HG03097 (cell line): ENCODE measurements around the gene EED.
"Not testable (repeated sequence)": the region's sequence is repeated elsewhere in the genome, so short reads cannot be mapped to it uniquely, and the experiment has no call there.

ENCODE experiments used
- ATAC-seq: cut with Tn5 transposase; IDR thresholded peaks from one replicate; pipeline ENCODE4 v1.9.1; 2021; ENCODE audit not compliant: unreplicated experiment, low FRiP score

The EED gene

DNA sequence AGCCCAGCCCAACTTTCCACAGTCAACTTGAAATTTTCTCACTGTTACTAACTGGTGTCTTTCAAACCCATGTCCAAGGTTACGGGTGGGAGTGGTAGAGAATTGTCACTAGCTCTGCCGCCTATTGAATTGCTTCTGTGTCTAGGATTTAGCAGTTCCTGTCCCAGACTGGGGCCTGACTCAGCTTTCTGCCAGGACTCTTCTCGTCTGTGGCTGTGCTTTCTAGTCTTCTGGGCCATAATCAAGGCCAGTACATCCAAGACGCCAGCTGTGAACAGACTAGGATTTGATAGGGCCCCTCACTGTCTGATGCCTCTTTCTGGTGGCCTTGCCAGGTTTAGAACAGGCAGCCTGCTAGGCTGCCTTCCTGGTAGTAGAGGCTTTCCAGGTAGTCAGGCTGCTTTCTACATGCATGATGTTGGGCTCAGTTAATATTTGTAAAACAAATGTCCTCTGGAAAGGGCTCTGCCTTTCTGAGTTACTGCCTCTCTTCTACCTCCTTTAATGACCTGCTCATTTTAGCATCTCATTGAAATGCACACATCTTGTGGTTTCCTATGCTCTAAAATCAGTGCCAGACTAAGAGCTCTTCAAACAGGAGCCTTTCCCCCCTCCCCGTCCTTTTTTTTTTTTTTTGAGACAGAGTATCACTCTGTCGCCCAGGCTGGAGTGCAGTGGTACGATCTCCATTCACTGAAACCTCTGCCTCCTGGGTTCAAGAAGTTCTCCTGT, 44.4 kb downstream of the EED start:
- ATAC-seq = no peak

DNA sequence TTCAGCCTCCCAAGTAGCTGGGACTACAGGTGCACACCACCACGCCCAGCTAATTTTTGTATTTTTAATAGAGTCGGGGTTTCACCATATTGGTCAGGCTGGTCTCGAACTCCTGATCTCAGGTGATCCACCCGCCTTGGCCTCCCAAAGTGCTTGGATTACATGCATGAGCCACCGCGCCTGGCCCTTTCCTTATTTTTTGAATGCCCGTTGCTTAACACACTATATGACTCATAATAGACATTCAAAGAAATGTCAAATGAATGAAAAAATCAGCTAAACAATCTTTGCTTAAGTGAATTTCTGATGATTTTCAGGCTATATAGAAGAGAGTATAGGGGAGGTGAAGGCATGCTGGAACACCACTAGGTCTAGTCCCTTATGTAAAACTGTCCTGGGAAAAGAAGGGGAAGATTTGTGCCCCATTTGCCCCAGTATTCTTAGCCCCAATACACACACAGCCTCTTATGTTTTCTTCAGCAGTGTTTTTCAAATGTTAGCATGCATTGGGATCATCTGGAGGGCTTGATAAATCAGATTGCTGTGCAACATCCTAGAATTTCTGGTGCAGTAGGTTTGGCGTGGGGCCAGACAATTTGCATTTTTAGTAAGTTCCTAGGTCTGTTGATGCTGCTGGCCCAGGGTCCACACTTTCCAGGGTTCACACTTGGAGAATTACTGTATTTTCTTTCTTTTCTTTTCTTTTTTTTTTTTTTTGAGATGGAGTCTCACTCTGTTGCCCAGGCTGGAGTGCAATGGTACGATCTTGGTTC, 45.1 kb downstream of the EED start:
- not testable (repeated sequence) for ATAC-seq

DNA sequence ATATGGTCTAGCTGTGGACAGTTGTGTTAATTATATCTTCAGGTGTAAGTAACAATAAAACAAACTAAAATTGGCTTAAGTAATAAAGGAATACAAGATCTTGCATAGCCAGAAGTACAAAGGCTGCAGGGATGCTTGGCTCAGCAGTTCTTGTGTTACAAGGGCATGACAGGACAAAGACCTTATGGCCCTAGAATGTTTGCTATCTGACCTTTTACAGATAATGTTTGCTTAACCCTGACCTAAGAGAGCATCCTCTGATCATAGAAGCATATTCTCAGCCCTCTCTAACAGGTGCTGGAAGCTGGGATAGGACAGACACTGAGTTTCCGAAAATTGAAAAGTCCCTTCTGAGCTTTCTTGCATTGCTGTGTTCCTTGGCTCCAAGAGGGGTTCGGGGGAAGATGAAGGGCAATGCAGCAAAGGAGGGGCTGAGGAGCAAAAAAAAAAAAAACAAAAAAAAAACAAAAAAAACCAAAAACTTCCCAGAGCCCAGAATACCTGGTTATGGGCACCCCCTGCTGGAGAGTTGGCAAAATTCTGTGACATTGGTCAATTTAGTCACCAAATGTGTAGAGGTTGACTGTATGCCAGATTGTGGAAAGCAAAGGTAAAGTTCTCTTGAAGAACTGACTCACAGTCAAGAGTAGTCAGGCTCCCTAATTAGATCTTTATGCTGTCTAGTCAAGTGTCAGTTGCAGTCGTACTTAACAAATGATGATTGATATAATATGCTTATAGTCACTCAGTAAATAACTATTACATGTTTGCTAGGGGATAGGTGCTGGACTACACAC, 47.1 kb downstream of the EED start:
- no peak for ATAC-seq

DNA sequence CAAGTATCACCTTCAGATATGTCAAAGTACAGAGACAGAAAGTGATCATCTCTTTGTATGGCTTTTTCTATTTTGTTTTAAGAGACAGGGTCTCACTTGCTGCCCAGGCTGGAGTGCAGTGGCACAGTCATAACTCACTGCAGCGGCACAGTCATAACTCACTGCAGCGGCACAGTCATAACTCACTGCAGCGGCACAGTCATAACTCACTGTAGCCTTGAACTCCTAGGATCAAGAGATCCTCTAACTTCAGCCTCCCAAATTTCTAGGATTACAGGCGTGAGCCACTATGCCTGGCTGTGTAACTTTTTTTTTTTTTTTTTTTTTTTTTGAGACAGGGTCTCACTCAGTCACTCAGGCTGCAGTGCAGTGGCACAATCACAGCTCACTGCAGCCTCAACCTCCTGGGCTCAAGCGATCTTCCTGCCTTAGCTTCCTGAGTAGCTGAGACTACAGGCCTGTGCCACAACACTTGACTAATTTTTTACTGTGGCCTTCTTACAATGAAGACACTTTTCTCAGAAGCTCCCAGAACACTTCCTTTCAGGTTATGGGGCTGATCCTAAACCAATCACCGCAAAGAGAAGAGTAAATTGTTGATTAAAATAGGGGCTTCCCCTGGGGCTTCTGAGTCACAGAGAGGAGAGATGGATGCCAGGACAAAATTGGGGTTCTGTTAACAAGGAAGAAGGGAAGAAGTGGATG, 48.5 kb downstream of the EED start:
- peak; percentile 59 for ATAC-seq

DNA sequence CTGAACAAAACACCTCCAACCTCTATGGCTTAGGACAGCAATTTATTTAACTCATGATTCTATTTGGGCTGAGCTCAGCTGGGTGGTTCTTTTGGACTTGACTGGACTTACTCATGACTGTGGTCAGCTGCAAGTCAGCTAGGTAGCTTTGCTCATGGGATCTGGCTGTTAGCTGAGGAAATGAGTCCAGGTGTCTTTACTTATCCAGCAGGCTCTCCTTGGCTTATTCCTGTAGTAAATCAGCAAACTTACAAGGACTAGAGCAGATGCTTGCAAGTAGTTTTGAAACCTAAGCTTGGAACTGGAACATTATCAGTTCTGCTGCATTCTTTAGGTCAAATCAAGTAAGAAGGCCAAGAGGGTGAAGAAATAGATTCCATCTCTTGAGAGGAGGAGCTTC, 49.5 kb downstream of the EED start:
- ATAC-seq = no peak

DNA sequence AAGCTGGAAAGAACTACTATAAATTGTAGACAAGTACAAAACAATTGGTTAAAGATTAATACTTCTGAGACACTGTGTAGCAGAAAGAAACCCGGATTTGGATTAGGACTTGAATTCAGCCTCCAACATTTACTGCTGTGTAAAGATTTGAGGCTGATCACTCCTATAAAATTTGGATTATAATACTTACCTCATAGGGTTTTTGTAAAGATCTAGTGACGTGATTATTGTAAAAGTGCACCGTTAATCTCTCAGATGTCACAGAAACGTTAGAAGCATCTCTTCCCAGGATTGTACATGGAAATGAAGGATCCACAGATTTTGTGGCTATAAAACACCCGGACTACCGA, 57.2 kb downstream of the EED start:
- ATAC-seq = no peak

DNA sequence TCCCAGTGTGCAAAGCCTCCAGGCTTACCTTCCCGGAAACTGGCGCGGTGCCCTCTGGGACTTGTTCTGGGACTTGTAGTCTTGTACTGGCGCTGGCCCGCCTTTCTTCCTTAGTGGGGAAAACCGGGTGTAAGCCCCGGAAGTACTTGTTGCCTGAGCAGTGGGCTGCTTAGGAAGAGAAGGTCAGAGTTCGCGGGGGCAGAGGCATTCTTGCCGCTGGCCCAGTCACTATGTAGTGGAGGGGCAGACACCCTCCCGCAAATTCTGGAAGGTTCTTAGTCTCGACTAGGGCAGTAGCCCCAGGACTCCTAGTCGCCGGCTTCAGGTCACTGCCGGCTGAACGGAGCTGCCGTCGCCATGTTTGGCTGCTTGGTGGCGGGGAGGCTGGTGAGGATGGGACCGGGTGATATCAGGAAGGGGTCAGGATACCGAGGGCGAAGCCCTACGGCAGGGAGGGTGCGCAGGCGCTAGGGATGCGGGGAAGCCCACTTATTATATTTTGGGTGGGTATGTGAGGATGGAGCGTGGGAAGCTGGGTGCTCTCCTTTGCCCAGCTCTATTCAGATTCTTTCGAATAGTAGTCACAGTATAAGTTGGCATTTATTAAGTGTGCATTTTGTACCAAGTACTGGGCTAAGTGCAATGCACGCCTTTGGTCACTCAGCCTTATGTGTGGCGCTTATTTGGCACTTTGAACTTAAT, 57.7 kb downstream of the EED start, which contains the start of gene HIKESHI:
Gene HIKESHI (plus strand): TSS at position 149 of the 702 bp plus-strand sequence. CDS start 209 bp downstream, at position 358.
- peak; percentile 99 for ATAC-seq

DNA sequence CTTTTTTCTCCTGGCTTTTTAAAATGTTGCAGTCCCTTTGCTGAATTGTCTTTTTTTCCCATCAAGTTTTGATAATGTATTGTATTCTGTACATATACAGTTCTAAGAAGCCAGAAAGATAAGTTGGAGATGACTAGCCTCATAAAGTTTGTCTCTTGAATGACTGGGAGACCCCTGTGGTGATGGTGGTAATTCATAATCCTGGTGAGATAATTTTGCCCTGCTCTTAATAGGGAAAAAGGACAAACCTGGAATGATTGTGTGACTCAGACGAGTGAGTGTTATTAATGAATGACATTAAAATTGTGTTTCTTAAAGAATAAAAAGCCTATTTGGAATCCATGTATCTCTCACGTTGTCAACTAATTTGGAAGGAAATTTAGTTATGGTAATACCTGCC, 58.7 kb downstream of the EED start:
- no peak for ATAC-seq

DNA sequence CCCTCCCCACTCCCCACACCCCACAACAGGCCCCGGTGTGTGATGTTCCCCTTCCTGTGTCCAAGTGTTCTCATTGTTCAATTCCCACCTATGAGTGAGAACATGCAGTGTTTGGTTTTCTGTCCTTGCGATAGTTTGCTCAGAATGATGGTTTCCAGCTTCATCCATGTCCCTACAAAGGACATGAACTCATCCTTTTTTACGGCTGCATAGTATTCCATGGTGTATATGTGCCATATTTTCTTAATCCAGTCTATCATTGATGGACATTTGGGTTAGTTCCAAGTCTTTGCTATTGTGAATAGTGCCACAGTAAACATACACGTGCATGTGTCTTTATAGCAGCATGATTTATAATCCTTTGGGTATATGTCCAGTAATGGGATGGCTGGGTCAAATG, 64.2 kb downstream of the EED start:
- ATAC-seq = not testable (repeated sequence)

DNA sequence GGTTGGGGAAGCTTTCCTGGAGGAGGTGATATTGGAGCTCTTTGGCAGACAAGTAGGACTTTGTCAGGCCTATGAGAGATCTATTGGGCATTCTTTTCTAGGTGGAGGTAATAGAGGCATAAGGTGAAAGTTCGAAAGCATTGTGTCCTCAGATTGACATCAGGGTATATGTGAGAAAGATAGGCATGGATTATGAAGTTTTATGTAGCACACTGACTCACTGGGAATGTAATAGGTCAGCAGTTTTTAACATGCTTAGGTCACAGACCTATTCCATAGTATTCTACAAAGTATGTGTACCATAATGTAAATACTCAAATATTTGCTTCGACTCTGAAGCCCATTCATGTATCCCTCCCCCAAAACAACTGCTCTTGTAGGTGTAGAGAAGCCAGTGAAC, 69.2 kb downstream of the EED start:
- ATAC-seq = no peak

DNA sequence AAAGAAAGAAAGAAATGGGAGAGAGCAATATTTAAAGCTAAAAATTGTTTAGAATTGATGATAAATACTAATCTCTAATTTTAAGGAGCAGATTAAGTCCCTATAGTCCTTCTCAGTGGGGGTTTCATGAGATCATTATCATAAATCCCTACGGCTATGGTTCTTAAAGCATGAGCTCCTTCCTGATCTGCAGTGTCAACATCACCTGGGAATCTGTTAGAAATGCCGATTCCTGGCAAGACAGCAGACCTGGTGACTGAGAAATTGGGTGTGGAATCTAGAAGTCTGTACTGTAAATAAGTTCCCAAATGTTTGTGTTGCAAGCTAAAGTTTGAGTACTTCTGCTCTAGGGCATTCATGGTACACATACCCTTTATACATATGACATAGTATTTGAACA, 70.1 kb downstream of the EED start:
- ATAC-seq = no peak
